GM19395 (cell line): ENCODE data around the gene KRT4.
"Not testable (repeated sequence)": the region's sequence is repeated elsewhere in the genome, so short reads cannot be mapped to it uniquely, and the experiment has no call there.

Experiments
- ATAC-seq: cut with Tn5 transposase; IDR thresholded peaks from one replicate; pipeline ENCODE4 v1.9.1; 2021; ENCODE audit warnings: mild to moderate bottlenecking, moderate library complexity; ENCODE audit not compliant: unreplicated experiment

The KRT4 gene

GRCh38 chr12:52813885-52814709 lies at the start of gene KRT4:
Gene KRT4 (minus strand): TSS chr12:52814116. CDS start chr12:52814058, 58 bp downstream.
- no peak for ATAC-seq

- no peak for ATAC-seq
Measured at GRCh38 chr12:52862023-52862422, 48.1 kb upstream of the KRT4 start.

- no peak for ATAC-seq
Measured at GRCh38 chr12:52861511-52861910, 47.6 kb upstream of the KRT4 start.

- ATAC-seq = no peak
Measured at GRCh38 chr12:52860102-52860823, 46.3 kb upstream of the KRT4 start.

- no peak for ATAC-seq
Measured at GRCh38 chr12:52857500-52857899, 43.6 kb upstream of the KRT4 start.

DNA sequence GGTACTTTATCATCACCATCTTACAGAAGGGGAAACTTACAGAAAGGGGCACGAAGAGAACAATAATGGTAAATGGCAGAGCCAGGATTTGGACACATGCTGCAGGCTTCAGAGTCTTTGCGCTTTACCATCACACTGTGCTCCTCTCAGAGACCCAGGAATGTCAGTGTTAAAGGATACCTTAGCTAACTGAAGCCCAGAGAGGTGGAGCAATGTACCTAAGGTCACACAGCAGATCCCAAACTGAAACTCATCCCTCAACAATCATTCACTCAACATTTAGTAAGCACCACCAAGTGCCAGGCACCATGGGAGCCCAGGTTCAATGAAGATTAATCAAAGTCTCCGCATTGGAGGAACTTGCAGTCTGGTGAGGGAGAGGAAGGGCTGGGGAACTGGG lies 42.9 kb upstream of the KRT4 start:
- no peak for ATAC-seq

DNA sequence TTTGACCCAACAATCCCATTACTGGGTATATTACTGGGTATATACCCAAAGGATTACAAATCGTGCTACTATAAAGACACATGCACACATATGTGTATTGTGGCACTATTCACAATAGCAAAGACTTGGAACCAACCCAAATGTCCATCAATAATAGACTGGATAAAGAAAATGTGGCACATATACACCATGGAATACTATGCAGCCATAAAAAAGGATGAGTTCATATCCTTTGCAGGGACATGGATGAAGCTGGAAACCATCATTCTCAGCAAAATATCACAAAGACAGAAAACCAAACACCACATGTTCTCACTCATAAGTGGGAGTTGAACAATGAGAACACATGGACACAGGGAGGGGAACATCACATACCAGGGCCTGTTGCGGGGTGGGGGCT lies 42.2 kb upstream of the KRT4 start:
- ATAC-seq = not testable (repeated sequence)

DNA sequence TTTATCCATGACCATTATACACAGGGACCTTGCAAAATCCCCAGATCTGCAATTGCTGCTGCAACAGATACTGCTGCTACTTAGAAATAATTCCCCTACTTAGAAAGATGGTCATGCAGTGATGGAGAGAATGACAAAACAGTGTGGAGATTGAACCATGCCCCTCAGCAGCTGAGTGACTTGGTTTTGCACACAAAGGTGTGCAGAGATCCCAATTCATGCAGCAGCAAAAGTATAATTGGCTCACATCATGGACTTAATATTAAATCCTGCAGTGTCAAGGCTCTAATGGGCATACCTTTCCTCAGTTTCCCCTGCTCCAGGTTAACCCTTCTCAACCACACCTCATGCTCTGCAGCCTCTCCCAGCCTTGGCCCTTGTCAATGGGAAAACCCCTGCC lies 37.9 kb upstream of the KRT4 start:
- no peak for ATAC-seq

GRCh38 chr12:52850681-52851080 lies 36.8 kb upstream of the KRT4 start:
- no peak for ATAC-seq

GRCh38 chr12:52849511-52849910 lies 35.6 kb upstream of the KRT4 start:
- ATAC-seq = no peak

DNA sequence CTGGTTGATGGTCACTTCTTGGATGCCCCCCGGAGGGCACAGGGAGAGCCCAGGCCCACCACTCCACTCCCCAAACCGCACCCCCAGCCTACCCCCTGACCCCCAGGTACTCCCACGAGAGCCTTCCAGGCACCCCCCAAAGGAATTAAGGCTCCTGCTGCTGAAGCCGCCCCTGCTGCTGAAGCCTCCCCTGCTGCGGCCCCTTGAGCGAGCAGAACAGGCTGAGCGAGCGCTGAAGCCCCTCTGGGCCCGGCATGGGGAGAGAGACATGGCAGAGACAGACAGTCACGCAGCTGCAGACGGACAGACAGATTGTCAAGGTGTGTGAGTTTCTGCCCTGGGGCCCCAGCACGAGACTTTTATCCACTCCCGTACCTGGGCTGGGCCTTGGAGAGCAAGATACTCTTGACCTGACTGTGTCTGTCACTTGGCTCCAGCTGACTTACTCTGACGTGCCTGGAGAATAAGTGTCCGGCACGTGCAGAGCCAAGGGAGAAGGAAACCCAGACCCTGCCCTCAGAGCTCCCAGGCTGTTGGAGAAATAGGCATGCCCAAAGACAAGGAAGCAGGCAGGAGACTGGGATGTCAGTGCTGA lies 34.8 kb upstream of the KRT4 start, which contains the start of gene KRT78:
Gene KRT78 (minus strand): TSS at position 334 of the 595 bp plus-strand sequence. CDS start 64 bp downstream, at position 270.
- no peak for ATAC-seq

DNA sequence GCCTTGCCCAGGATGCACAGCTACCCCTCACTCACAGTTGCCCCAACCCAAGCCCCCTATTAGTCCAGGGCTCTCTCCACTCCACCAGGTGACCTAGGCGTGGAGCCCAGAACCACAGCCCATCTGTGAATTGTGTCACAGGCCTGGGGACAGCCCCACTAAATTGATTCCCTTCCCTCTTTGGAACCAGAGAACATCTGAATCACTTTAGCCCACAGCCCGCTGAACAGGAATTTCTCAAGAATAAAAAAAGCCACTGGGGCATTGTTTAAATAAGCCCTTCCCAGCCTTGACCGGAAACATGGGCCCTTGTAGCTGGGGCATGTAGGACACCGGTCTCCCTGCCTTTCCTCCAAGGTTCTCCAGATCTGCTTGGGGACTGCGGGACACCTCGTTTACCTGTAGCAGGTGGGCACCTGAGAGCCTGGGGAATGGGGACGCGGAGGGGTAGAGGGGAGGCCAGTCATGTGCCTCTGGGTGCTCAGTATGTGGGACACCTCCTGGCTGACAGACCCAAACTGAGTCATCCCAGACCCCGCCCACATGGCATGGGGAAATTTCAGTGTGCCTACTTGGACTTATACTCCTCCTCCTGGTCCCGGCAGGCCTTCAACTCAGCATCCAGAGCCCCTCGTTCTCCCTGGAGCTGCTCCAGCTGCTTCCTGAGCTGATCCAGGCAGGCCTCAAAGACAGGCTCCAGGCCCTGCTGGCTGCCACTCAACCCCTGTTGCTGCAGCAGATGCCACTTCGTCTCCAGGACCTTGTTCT lies 33.6 kb upstream of the KRT4 start:
- ATAC-seq = no peak

DNA sequence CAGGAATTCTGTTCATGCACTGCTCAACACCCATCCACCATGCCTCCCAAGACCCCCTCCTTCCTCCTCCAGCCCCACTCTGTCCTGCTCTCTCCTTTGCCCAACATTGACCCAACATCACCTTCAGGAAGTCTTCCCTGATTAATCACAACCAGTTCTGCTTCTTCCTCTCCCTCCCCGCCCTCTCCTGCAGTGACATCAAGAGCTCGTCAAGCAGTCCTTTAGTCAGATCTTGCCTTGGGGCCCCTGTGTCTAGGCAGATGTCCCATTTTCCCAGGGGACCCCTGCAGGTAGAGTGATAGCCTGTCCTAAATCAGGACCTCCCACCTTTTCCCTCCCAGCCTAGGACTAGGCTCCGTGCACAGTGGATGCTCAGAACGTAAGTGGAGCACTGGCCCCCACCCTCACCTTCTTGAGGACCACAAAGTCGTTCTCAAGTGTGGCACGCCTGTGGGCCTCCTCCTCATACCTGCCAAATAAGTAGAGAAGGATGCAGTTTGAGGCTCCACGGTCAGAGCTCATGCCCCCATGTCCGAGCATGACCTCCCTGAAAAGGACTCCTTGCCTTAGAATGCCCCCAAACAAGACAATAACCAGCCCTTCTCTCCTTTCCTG lies 32.5 kb upstream of the KRT4 start:
- no peak for ATAC-seq

- ATAC-seq = no peak
Measured at GRCh38 chr12:52845946-52846345, 32.0 kb upstream of the KRT4 start.

DNA sequence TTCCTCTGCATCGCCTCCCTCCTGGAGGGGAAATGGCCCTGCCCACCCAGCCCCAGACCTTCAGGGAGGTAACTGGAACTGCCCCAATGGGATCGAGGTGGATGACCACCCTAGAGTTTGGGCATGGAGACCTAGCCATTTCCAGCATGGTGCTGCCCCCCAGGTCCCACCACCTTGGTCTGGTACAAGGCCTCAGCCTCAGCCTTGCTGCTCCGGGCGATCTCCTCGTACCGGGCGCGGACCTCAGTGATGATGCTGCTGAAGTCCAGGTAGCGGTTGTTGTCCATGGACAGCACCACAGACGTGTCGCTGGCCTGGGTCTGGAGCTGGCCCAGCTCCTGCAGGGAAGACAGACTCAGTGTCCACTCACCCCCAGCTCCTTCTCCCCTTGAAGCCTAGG lies 30.5 kb upstream of the KRT4 start:
- ATAC-seq = no peak

DNA sequence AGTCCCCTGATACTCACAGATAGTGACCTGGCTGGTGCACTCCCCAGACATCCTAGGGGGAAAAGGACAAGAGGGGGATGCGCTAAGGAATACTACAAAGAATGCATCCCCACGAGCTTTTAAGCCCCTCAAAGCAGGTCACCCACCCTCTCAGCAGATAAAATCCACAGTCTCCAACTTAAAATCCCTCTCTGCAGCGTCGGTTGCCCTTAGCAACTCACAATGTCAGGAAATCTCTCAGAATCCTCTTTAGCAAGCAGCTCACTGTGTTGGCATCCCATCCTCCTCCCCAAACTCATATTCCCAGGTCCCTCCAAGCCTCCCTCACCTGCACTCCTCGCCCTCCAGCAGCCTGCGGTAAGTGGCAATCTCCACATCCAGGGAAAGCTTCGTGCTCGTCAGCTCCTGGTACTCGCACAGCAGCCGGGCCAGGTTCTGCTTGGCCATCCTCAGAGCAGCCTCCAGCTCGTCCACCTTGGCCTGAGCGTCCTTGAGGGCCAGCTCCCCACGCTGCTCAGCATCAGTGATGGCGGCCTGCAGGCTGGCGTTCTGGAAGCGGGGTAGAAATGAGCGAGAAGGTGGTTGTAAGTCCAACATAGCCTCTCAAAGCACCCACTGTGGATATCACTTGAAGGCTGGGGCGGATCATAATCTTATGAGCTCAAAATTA lies 25.7 kb upstream of the KRT4 start:
- ATAC-seq = no peak

DNA sequence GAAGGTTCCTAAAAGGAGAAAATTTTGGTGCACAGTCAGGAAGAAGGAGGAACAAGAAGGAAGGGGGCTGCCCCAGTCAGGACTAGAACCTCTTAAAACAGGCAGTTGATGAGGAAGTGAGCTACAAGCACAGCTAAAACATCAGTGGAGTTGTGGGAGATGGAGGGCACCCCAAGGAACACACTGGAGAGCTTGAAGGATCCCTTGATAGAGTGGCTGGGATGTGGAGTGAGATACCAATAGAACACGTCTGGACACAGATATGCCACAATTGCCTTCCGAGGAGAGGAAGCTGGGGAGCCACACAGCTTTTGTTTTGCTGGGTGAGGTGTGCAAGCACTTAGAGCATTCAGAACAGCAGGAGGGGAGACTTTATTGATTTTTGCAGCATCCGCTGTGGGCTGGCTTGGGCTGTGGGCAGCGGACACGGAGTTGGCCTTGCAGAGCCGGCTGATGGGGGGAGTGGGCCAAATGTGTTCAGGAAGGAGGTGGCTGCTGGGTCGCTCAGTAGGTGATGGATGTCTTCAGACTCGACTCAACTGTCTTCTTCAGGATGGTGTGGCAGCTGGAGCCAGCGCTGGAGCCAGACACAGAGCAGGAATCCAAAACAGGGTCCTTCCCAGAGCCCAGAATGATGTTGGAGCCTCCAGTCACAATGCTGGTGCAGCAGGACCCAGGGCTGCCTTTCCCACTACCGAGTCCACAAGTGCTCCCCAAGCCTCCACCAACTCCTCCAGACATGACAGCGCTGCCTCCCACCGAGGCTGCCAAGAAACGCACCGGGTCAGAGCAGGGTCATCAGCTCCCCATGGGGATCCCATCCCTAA lies 24.9 kb upstream of the KRT4 start:
- ATAC-seq = no peak

GRCh38 chr12:52837781-52838608 lies 24.1 kb upstream of the KRT4 start:
- no peak for ATAC-seq
